Activated T-cell treated with anti-CD3 and anti-CD28 coated beads, Interleukin-2, amount 50 U/mL, for 4 hours (primary cell): ENCODE measurements around the gene LIPK. TPM values are rescaled to one million over a fixed set of nuclear protein-coding genes. Genes with fewer than 3 reads are reported as not detected.
"Not testable (repeated sequence)": the region's sequence is repeated elsewhere in the genome, so short reads cannot be mapped to it uniquely, and the experiment has no call there.

Source experiments
- ATAC-seq, 2 donors: fragments of 200-7000 bp; cut with Tn5 transposase; one replicate each; pipeline ENCODE4 v1.10.0; 2021
- DNase-seq: peaks from one replicate; pipeline ENCODE4 v3.0.0-alpha.2; 2020
- H3K27me3 Mint-ChIP-seq: one replicate; pipeline ENCODE4 v1.8.0; 2021; ENCODE audit warnings: low read depth, mixed read lengths
- H3K36me3 Mint-ChIP-seq: one replicate; pipeline ENCODE4 v1.8.0; 2022; ENCODE audit warnings: mixed read lengths; ENCODE audit not compliant: insufficient read depth
- H3K4me1 Mint-ChIP-seq: one replicate; pipeline ENCODE4 v1.8.0; 2021; ENCODE audit warnings: low read depth, mixed read lengths
- H3K4me3 Mint-ChIP-seq: one replicate; pipeline ENCODE4 v1.8.0; 2021; ENCODE audit warnings: mild to moderate bottlenecking, moderate library complexity, mixed read lengths
- H3K9me3 Mint-ChIP-seq: one replicate; pipeline ENCODE4 v1.8.0; 2021; ENCODE audit warnings: mixed read lengths
- total RNA-seq, 3 donors: library from RNA; stranded (reverse); gene quantifications; one replicate each; pipeline ENCODE4 v1.2.1, GENCODE V29; 2021

LIPK gene
- total RNA-seq, 3 donors from 2014 or later: not detected

GRCh38 chr10:88741921-88742320 lies 35.9 kb downstream of the LIPK start:
- H3K4me1 Mint-ChIP-seq, DNase-seq, H3K36me3 Mint-ChIP-seq, ATAC-seq, H3K4me3 Mint-ChIP-seq, H3K9me3 Mint-ChIP-seq: not testable (repeated sequence)
- peaks cover 13% of the 10 kb centered on the region for H3K27me3 Mint-ChIP-seq

DNA sequence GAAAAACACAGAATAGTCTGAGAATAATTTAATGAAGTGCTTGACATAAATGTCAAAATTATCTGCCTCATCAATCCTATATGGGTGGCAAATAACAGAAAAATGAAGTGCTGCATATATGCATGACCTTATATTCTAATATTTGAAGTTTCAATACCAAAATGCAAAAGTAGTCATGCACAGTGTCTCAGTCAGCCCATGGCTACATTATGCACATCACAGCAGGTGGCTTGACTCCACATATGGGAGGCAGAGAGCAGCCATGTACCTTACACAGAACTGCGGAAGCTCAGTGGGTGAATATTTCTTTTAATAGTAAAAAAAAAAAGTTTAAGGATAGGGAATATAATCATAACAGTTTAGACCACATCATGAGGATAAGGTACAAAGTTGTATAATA lies 36.4 kb downstream of the LIPK start:
- H3K27me3 Mint-ChIP-seq: peaks cover 14% of the 10 kb centered on the region
- H3K4me3 Mint-ChIP-seq: no peak overlapping the region
- peaks cover 6% of the 10 kb centered on the region for H3K9me3 Mint-ChIP-seq
- no peak for ATAC-seq
- no peak for DNase-seq
- H3K4me1 Mint-ChIP-seq: no peaks in the 10 kb centered on the region
- peaks cover 2% of the 10 kb centered on the region for H3K36me3 Mint-ChIP-seq

GRCh38 chr10:88744002-88744401 lies 38.0 kb downstream of the LIPK start:
- Mint-ChIP-seq H3K9me3 (peaks cover 6% of the 10 kb centered on the region), H3K27me3 (peaks cover 15% of the 10 kb centered on the region), H3K4me1 (no peaks in the 10 kb centered on the region), H3K4me3 (no peak overlapping the region), H3K36me3 (peaks cover 2% of the 10 kb centered on the region)
- ATAC-seq (no peak), DNase-seq (no peak)

- peaks cover 12% of the 10 kb centered on the region for H3K27me3 Mint-ChIP-seq
- H3K9me3 Mint-ChIP-seq: peaks cover 6% of the 10 kb centered on the region
- H3K4me1 Mint-ChIP-seq: no peaks in the 10 kb centered on the region
- H3K4me3 Mint-ChIP-seq: no peak overlapping the region
- H3K36me3 Mint-ChIP-seq: peaks cover 2% of the 10 kb centered on the region
- no peak for ATAC-seq
- no peak for DNase-seq
These were observed 39.6 kb downstream of the LIPK start for GRCh38 chr10:88745633-88746032.

DNA sequence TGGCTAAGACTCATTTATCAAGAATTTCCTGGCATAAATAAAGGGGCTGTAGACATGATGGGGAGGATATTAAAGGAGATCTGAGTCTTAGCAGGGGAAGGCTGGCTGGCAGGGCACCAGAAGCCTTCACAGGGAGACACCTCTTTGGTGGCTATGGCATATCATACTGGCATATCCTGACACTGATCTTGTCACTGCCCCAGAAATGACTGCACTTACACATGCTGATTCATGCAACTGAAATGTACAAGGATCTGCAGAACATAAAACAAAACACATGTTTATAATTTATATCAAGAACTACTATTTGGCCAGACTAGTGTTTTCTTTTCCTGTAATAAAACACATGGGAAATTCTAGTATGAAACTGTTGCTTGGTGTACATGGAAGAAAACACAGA lies 48.2 kb downstream of the LIPK start:
- no peak for ATAC-seq
- peaks cover 5% of the 10 kb centered on the region for H3K4me1 Mint-ChIP-seq
- no peaks in the 10 kb centered on the region for H3K27me3 Mint-ChIP-seq
- no peak for DNase-seq
- H3K36me3 Mint-ChIP-seq: no peaks in the 10 kb centered on the region
- H3K4me3 Mint-ChIP-seq: no peak overlapping the region
- H3K9me3 Mint-ChIP-seq: no peaks in the 10 kb centered on the region

- Mint-ChIP-seq H3K4me3 (no peak overlapping the region), H3K27me3 (no peaks in the 10 kb centered on the region), H3K36me3 (no peaks in the 10 kb centered on the region), H3K4me1 (peaks cover 9% of the 10 kb centered on the region), H3K9me3 (no peaks in the 10 kb centered on the region)
- ATAC-seq (peak; percentile 96), DNase-seq (no peak)
These were observed 49.7 kb downstream of the LIPK start for GRCh38 chr10:88755753-88756152.

DNA sequence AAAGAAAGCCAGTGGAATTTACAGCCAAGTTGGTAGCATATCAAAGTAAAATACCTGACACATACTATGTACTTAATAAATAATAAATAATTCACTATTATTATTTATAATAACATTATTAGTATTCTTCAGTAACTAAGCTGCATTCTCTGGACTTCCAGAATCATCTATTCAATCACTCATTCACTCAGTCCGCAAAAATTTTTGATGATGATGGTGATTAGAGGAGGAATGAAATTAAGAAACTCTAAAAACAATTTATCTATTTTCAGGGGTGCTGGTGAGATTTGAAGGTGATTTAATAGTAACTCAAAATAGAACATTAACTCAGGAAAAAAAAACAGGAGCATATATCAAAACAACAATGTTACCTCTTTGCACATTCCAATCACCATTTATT lies 50.6 kb downstream of the LIPK start:
- DNase-seq: no peak
- no peak for ATAC-seq
- Mint-ChIP-seq H3K4me1 (peaks cover 9% of the 10 kb centered on the region), H3K27me3 (no peaks in the 10 kb centered on the region), H3K36me3 (no peaks in the 10 kb centered on the region), H3K4me3 (no peak overlapping the region), H3K9me3 (no peaks in the 10 kb centered on the region)

- no peak for ATAC-seq
- no peaks in the 10 kb centered on the region for H3K36me3 Mint-ChIP-seq
- no peak for DNase-seq
These were observed 53.5 kb downstream of the LIPK start, which contains the start of gene LIPN for GRCh38 chr10:88759366-88760101. Gene LIPN, plus strand, starts transcription at chr10:88760020. Its CDS starts 1,386 bp downstream, at chr10:88761406.

GRCh38 chr10:88762906-88763305 lies 56.9 kb downstream of the LIPK start:
- no peak overlapping the region for H3K4me3 Mint-ChIP-seq
- ATAC-seq: no peak
- no peaks in the 10 kb centered on the region for H3K27me3 Mint-ChIP-seq
- DNase-seq: no peak
- peaks cover 5% of the 10 kb centered on the region for H3K4me1 Mint-ChIP-seq
- no peaks in the 10 kb centered on the region for H3K36me3 Mint-ChIP-seq
- no peaks in the 10 kb centered on the region for H3K9me3 Mint-ChIP-seq

More at GRCh38 chr10:88759366-88760101, 53.5 kb downstream of the LIPK start, which contains the start of gene LIPN:
- Mint-ChIP-seq H3K27me3 (no peaks in the 10 kb centered on the region), H3K4me1 (peaks cover 9% of the 10 kb centered on the region), H3K4me3 (no peak within 1 kb of the TSS), H3K9me3 (no peaks in the 10 kb centered on the region)

GRCh38 chr10:88763441-88763840 lies 57.4 kb downstream of the LIPK start:
- H3K27me3 Mint-ChIP-seq: no peaks in the 10 kb centered on the region
- H3K36me3 Mint-ChIP-seq: no peaks in the 10 kb centered on the region
- DNase-seq (no peak), ATAC-seq (no peak)
- H3K9me3 Mint-ChIP-seq: no peaks in the 10 kb centered on the region
- no peak overlapping the region for H3K4me3 Mint-ChIP-seq
- H3K4me1 Mint-ChIP-seq: peaks cover 5% of the 10 kb centered on the region

GRCh38 chr10:88764110-88764509 lies 58.1 kb downstream of the LIPK start:
- DNase-seq (no peak), ATAC-seq (no peak)
- Mint-ChIP-seq H3K4me1 (peaks cover 5% of the 10 kb centered on the region), H3K36me3 (no peaks in the 10 kb centered on the region), H3K27me3 (no peaks in the 10 kb centered on the region), H3K9me3 (no peaks in the 10 kb centered on the region), H3K4me3 (no peak overlapping the region)

DNA sequence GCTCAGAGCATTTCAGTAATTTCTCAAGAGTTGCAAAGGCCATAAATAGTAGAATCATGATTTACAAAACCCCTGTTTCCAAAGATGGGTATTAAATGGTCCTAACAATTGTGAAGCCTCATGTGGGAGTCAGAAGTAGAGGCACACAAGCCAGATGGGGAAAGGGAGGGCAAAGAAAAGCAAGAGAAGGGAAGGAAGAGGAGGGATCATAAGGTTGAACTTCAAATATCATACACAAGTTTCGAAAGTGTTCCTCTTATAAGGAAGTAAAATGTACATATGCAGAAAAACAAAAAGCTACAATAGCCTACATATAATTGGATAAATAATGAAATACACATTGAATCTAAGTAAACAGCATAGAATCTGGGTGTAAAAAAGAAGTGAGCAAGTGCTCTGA lies 59.8 kb downstream of the LIPK start:
- H3K4me3 Mint-ChIP-seq: no peak overlapping the region
- H3K36me3 Mint-ChIP-seq: no peaks in the 10 kb centered on the region
- H3K9me3 Mint-ChIP-seq: no peaks in the 10 kb centered on the region
- H3K27me3 Mint-ChIP-seq: no peaks in the 10 kb centered on the region
- ATAC-seq: no peak
- no peak for DNase-seq
- H3K4me1 Mint-ChIP-seq: no peaks in the 10 kb centered on the region

DNA sequence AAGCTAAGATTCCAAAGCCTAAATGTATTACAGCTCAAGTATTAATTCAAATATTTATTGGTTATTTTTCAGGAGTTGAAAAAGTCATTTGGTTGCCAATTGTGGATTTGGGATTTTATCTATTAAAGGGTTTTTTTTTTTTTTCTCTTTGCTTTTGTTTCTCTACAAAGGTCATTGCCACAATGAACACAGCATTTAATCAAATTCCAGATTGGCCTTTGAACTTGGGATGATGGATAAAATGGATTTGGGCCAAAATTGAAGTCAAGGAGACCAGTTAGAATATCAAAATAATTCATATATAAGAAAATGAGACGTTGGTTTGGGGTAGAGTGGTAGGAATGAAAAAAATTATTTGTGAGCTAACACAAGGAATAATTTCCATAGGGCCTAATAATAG lies 63.3 kb downstream of the LIPK start:
- Mint-ChIP-seq H3K4me3 (no peak overlapping the region), H3K9me3 (peaks cover 7% of the 10 kb centered on the region), H3K27me3 (peaks cover 4% of the 10 kb centered on the region), H3K36me3 (no peaks in the 10 kb centered on the region), H3K4me1 (no peaks in the 10 kb centered on the region)
- ATAC-seq (no peak), DNase-seq (no peak)

DNA sequence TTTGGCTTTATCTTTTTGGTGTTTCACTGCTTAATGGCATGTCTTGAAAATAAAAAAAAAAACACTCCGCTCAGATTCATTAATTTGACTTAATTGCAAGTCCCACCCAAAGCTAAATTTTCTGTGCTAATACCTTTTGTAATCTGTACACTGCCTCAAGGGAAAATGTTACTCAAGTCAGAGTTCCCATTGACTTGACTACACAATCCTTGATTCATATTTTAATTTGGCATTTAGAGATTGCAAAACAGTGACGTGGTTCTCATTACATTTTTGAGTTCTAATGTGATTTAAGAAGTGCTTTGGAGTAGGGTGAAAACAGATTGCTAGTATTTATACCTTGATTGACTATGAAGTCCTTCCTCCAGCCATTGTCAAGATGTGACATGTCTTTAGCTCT lies 75.2 kb downstream of the LIPK start:
- Mint-ChIP-seq H3K4me1 (no peaks in the 10 kb centered on the region), H3K36me3 (no peaks in the 10 kb centered on the region), H3K4me3 (no peak overlapping the region), H3K27me3 (no peaks in the 10 kb centered on the region), H3K9me3 (no peaks in the 10 kb centered on the region)
- DNase-seq: no peak
- ATAC-seq: no peak

- ATAC-seq: no peak
- Mint-ChIP-seq H3K9me3 (no peaks in the 10 kb centered on the region), H3K36me3 (no peaks in the 10 kb centered on the region), H3K4me1 (no peaks in the 10 kb centered on the region), H3K27me3 (no peaks in the 10 kb centered on the region), H3K4me3 (no peak overlapping the region)
- no peak for DNase-seq
These were observed 76.2 kb downstream of the LIPK start for GRCh38 chr10:88782222-88782621.
